GM12872 (cell line): ENCODE results near the gene CBLN3.

ENCODE experiments used
- TF ChIP-seq, protein P1 (sequence below): IDR thresholded peaks from 3 replicates; pipeline ENCODE4 v1.5.1; 2011; ENCODE audit warnings: low read depth, mild to moderate bottlenecking, low read length, moderate library complexity; ENCODE audit not compliant: insufficient read depth

The CBLN3 gene

DNA sequence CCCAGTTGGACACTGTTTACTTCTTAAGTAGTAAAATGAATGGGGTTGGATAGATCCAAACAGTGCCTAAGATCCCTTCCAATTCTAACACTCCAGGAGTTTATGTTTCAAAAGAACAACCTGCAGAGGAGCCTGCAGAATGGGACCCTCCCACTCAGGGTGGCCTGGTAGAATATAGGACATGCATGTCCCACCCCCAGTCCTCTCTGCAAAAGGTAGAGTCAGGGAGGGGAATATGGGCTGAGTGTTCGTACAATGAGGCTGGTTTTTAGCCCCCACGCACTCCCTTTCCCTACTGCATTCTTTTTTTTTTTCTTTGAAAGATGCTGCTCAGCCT, 42.5 kb downstream of the CBLN3 start:
- TF ChIP-seq, protein P1, sequence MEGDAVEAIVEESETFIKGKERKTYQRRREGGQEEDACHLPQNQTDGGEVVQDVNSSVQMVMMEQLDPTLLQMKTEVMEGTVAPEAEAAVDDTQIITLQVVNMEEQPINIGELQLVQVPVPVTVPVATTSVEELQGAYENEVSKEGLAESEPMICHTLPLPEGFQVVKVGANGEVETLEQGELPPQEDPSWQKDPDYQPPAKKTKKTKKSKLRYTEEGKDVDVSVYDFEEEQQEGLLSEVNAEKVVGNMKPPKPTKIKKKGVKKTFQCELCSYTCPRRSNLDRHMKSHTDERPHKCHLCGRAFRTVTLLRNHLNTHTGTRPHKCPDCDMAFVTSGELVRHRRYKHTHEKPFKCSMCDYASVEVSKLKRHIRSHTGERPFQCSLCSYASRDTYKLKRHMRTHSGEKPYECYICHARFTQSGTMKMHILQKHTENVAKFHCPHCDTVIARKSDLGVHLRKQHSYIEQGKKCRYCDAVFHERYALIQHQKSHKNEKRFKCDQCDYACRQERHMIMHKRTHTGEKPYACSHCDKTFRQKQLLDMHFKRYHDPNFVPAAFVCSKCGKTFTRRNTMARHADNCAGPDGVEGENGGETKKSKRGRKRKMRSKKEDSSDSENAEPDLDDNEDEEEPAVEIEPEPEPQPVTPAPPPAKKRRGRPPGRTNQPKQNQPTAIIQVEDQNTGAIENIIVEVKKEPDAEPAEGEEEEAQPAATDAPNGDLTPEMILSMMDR, result no peak

DNA sequence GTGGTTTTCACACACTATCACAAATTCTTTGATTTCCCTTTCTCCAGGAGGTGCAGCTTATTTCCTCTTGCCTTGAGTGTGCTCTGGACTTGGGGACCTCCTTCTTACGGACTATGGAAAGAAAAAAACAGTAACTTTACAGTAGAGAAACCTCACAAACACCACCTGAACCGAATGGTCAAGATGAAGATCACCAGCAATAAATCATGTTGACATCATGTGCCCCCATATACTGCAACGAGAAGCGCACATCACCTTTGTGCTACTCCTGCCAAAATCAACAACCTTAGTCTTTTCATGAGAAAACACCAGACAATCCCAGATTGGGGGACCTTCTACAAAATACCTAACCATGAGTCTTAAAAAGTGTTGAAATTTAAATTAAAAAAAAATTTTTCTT, 43.9 kb downstream of the CBLN3 start:
- TF ChIP-seq, protein P1, result no peak

DNA sequence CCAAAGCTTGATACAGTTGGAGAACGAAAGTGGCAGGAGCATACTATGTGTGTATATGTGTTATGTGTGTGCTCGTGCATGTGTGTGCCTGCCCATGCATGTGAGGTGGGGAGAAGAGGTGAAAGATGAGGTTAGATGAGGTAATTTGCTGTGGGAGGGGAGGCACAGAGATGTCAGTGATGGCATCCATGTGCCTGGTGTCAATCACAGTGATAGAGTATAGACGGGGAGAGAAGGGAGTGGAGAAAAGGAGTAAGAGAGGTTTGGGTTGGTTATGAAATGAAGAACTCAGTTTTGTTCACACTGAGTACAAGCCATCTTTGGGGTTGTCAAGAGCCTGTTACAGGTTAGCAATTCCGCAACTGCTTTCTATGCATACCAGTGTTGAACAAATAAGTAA, 45.3 kb downstream of the CBLN3 start:
- TF ChIP-seq, protein P1, result no peak

DNA sequence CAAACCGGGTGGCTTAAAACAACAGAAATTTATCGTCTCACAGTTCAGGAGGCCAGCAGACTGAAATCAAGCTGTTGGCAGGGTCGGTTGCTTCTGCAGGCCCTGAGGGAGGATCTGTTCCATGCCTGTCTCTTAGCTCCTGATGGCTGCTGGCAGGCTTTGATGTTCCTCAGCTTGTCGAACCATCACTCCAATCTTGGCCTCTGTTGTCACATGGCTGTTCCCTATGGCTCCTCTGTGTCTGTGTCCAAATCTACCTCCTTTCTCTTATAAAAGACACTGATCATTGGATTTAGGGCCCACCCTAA, 47.5 kb downstream of the CBLN3 start:
- TF ChIP-seq, protein P1, result no peak

DNA sequence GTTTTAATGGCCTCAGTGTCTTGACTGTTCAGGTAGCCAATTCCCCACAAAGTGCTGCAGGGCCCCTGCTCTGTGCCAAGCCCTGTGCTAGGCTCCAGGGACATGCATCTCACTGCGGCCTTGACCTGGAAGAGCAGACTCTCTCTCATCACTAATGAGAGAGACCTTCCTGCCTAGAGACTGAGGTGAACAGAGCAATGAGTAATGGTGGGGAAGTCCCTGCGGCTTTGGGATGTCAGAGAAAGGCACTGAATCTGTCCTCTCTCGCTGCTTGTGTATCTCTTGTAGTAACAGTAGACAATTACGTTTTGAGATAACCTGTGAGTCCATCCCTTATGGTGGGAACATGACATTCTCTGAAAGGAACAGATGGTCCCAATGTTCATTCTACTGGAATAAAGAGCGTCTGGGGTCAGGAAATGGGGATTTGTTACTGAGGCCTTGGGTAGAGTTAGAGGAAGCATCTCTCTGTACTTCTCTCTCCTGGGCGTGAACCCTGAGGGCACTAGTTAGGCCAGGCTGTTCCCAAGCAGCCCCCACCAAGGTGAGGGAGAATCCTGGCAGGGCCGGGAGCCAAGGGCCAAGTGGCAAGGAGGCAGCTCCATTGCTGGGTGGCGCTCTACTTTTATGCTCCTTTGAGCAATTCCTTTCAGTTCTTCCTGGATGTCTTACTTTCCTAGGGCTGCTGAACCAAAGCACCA, 48.0 kb downstream of the CBLN3 start:
- TF ChIP-seq, protein P1, result no peak

DNA sequence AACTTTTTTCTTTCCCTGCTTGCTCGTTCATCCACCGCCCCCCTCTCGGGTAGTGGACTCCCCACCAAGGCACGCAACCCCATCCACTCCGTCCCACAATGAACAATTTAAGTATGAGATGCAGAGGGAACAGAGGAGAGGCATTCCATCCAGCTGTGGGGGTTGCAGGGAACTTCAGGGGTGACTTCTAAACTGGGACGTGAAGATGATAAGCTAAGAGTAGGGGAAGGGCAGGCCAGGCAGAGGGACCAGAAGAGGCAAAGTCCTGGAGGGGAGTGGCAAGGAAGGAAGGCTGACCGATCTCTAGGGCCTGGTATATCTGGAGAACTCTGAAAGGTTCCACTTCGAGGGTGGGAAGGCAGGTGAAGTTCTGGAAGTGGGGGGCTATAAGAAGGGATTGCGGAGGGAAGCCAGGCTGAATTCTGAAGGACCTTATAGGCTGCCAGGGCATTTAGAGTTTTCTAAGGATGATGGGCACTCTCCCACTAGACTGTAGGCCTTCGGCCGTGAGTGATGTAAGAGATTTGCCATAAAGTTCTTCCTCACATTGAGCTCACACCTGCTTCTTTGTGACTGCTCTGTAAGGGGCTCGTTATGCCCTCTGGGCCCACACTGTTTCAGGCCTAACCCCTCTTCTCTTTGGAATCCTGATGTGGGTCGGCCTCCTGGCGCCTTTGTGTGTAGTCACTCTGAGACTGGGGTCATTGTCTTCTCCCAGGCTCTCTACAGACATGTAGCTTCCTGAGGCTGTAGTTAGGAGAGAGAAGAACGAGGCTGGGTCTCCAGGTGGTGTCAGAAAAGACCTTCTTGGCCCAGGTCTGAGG, 49.3 kb downstream of the CBLN3 start:
- TF ChIP-seq, protein P1, result no peak

DNA sequence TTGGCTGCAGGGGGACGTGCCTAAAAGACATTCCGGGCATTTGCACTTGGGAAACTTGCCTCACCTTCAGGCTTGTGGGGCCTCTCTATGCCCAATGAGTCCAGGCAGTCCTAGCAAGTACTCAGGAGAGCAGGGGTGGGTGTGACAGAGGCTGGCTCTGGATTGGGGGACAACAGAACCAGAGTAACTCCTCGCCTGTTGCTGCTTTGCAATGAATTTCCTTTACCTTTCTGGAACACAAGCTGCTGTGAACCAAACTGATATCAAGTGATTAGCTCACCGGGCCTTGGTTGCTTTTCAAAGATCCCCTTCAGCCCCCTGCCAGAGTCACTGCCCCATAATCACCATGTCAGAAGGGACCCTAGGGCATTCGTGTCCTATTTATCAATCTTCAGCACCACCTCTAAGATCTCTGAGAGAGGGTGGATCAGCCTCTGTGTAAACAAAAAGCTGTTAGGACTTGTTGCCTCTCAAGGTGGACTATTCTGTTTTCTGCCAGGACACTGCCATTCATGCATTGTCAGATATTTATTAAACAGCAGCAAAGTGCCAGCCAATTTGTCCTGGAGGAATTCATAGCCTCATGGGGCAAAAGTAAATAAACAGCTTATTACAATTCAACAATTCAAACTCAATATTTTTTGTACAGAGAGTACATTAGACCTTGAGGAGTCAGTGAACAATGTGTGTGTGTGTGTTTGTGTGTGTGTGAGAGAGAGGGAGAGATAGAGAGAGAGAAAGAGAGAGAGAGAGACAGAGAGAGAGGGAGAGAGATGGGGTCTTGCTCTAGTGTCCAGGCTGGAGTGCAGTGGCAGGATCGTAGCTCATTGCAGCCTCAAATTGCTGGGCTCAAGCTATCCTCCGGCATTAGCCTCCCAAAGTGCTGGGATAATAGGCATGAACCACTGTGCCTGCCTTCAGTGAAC, 50.2 kb downstream of the CBLN3 start:
- TF ChIP-seq, protein P1, result no peak
